Activated naive CD8-positive, alpha-beta T cell treated with anti-CD3 and anti-CD28 coated beads for 36 hours (primary cell): ENCODE measurements around the gene CORO2B. TPM values are rescaled to one million over a fixed set of nuclear protein-coding genes. Genes with fewer than 3 reads are reported as not detected.

Experiments used
- DNase-seq: peaks from one replicate; pipeline ENCODE4 v3.0.0; 2021
- H3K27ac Mint-ChIP-seq: one replicate; pipeline ENCODE4 v1.8.0; 2022; ENCODE audit warnings: mild to moderate bottlenecking, moderate library complexity, mixed read lengths
- H3K27me3 Mint-ChIP-seq: one replicate; pipeline ENCODE4 v1.8.0; 2022; ENCODE audit warnings: mild to moderate bottlenecking, mixed read lengths
- H3K36me3 Mint-ChIP-seq: one replicate; pipeline ENCODE4 v1.8.0; 2021; ENCODE audit warnings: mild to moderate bottlenecking, mixed read lengths
- H3K4me1 Mint-ChIP-seq: one replicate; pipeline ENCODE4 v1.8.0; 2021; ENCODE audit warnings: mixed read lengths
- H3K4me3 Mint-ChIP-seq: one replicate; pipeline ENCODE4 v1.8.0; 2022; ENCODE audit warnings: mild to moderate bottlenecking, moderate library complexity, mixed read lengths
- H3K9me3 Mint-ChIP-seq: one replicate; pipeline ENCODE4 v1.8.0; 2022; ENCODE audit warnings: mixed read lengths
- total RNA-seq, 2 experiments: library from RNA; stranded (reverse); gene quantifications; one replicate each; pipeline ENCODE4 v1.2.3, GENCODE V29; 2021

Gene CORO2B
- total RNA-seq, 2 experiments from 2014 or later: not detected

- no peaks in the 10 kb centered on the region for H3K9me3 Mint-ChIP-seq
- no peaks in the 10 kb centered on the region for H3K36me3 Mint-ChIP-seq
- no peak for DNase-seq
- no peaks in the 10 kb centered on the region for H3K27me3 Mint-ChIP-seq
- H3K4me3 Mint-ChIP-seq: no peak overlapping the region
- H3K4me1 Mint-ChIP-seq: no peaks in the 10 kb centered on the region
- no peak overlapping the region for H3K27ac Mint-ChIP-seq
Measured at GRCh38 chr15:68655686-68656437, 77.1 kb downstream of the CORO2B start.

- H3K27ac Mint-ChIP-seq: no peak overlapping the region
- H3K4me3 Mint-ChIP-seq: no peak overlapping the region
- no peaks in the 10 kb centered on the region for H3K4me1 Mint-ChIP-seq
- H3K9me3 Mint-ChIP-seq: no peaks in the 10 kb centered on the region
- no peaks in the 10 kb centered on the region for H3K36me3 Mint-ChIP-seq
- no peak for DNase-seq
- H3K27me3 Mint-ChIP-seq: no peaks in the 10 kb centered on the region
Measured at GRCh38 chr15:68656438-68656739, 77.6 kb downstream of the CORO2B start.

GRCh38 chr15:68658151-68658550 lies 79.4 kb downstream of the CORO2B start:
- no peak overlapping the region for H3K27ac Mint-ChIP-seq
- H3K4me3 Mint-ChIP-seq: no peak overlapping the region
- H3K9me3 Mint-ChIP-seq: no peaks in the 10 kb centered on the region
- no peaks in the 10 kb centered on the region for H3K36me3 Mint-ChIP-seq
- no peak for DNase-seq
- no peaks in the 10 kb centered on the region for H3K4me1 Mint-ChIP-seq
- no peaks in the 10 kb centered on the region for H3K27me3 Mint-ChIP-seq

GRCh38 chr15:68658641-68659358 lies 80.0 kb downstream of the CORO2B start:
- no peaks in the 10 kb centered on the region for H3K4me1 Mint-ChIP-seq
- no peaks in the 10 kb centered on the region for H3K9me3 Mint-ChIP-seq
- H3K27ac Mint-ChIP-seq: no peak overlapping the region
- H3K4me3 Mint-ChIP-seq: no peak overlapping the region
- H3K36me3 Mint-ChIP-seq: no peaks in the 10 kb centered on the region
- DNase-seq: no peak
- no peaks in the 10 kb centered on the region for H3K27me3 Mint-ChIP-seq

GRCh38 chr15:68663526-68663925 lies 84.7 kb downstream of the CORO2B start:
- DNase-seq: no peak
- Mint-ChIP-seq H3K36me3 (no peaks in the 10 kb centered on the region), H3K27ac (no peak overlapping the region), H3K27me3 (no peaks in the 10 kb centered on the region), H3K4me1 (no peaks in the 10 kb centered on the region), H3K9me3 (peaks cover 1% of the 10 kb centered on the region), H3K4me3 (no peak overlapping the region)

- no peak overlapping the region for H3K27ac Mint-ChIP-seq
- H3K27me3 Mint-ChIP-seq: no peaks in the 10 kb centered on the region
- H3K4me1 Mint-ChIP-seq: no peaks in the 10 kb centered on the region
- no peaks in the 10 kb centered on the region for H3K36me3 Mint-ChIP-seq
- no peak for DNase-seq
- peaks cover 1% of the 10 kb centered on the region for H3K9me3 Mint-ChIP-seq
- H3K4me3 Mint-ChIP-seq: no peak overlapping the region
Measured at GRCh38 chr15:68666120-68666811, 87.5 kb downstream of the CORO2B start.

GRCh38 chr15:68666812-68667450 lies 88.1 kb downstream of the CORO2B start:
- H3K27ac Mint-ChIP-seq: no peak overlapping the region
- peaks cover 1% of the 10 kb centered on the region for H3K9me3 Mint-ChIP-seq
- H3K27me3 Mint-ChIP-seq: peaks cover 3% of the 10 kb centered on the region
- no peak for DNase-seq
- H3K4me1 Mint-ChIP-seq: no peaks in the 10 kb centered on the region
- H3K4me3 Mint-ChIP-seq: no peak overlapping the region
- H3K36me3 Mint-ChIP-seq: no peaks in the 10 kb centered on the region

- Mint-ChIP-seq H3K4me3 (no peak overlapping the region), H3K27ac (no peak overlapping the region), H3K4me1 (no peaks in the 10 kb centered on the region), H3K27me3 (peaks cover 14% of the 10 kb centered on the region), H3K36me3 (no peaks in the 10 kb centered on the region), H3K9me3 (peaks cover 1% of the 10 kb centered on the region)
- no peak for DNase-seq
Measured at GRCh38 chr15:68667800-68668625, 89.2 kb downstream of the CORO2B start.

GRCh38 chr15:68668926-68669600 lies 90.3 kb downstream of the CORO2B start:
- Mint-ChIP-seq H3K4me3 (no peak overlapping the region), H3K27me3 (peaks cover 20% of the 10 kb centered on the region), H3K9me3 (peaks cover under 1% of the 10 kb centered on the region), H3K4me1 (peaks cover 3% of the 10 kb centered on the region), H3K36me3 (no peaks in the 10 kb centered on the region), H3K27ac (no peak overlapping the region)
- DNase-seq: no peak

- no peak for DNase-seq
- no peaks in the 10 kb centered on the region for H3K9me3 Mint-ChIP-seq
Measured at GRCh38 chr15:68672251-68672650, 93.5 kb downstream of the CORO2B start.

GRCh38 chr15:68672781-68673205 lies 94.0 kb downstream of the CORO2B start:
- no peaks in the 10 kb centered on the region for H3K36me3 Mint-ChIP-seq
- H3K4me1 Mint-ChIP-seq: peaks cover 5% of the 10 kb centered on the region

More at GRCh38 chr15:68672251-68672650, 93.5 kb downstream of the CORO2B start:
- peaks cover 5% of the 10 kb centered on the region for H3K4me1 Mint-ChIP-seq
- no peak overlapping the region for H3K27ac Mint-ChIP-seq
- no peaks in the 10 kb centered on the region for H3K36me3 Mint-ChIP-seq
- peaks cover 20% of the 10 kb centered on the region for H3K27me3 Mint-ChIP-seq
- no peak overlapping the region for H3K4me3 Mint-ChIP-seq

GRCh38 chr15:68674975-68675374 lies 96.2 kb downstream of the CORO2B start:
- Mint-ChIP-seq H3K4me3 (no peak overlapping the region), H3K36me3 (no peaks in the 10 kb centered on the region), H3K27ac (no peak overlapping the region), H3K27me3 (peaks cover 20% of the 10 kb centered on the region), H3K4me1 (peaks cover 5% of the 10 kb centered on the region), H3K9me3 (no peaks in the 10 kb centered on the region)
- DNase-seq: no peak

More at GRCh38 chr15:68672781-68673205, 94.0 kb downstream of the CORO2B start:
- no peak for DNase-seq
- H3K27me3 Mint-ChIP-seq: peaks cover 20% of the 10 kb centered on the region
- H3K9me3 Mint-ChIP-seq: no peaks in the 10 kb centered on the region
- no peak overlapping the region for H3K4me3 Mint-ChIP-seq
- H3K27ac Mint-ChIP-seq: no peak overlapping the region

GRCh38 chr15:68676011-68676605 lies 97.3 kb downstream of the CORO2B start:
- Mint-ChIP-seq H3K4me3 (no peak overlapping the region), H3K9me3 (no peaks in the 10 kb centered on the region), H3K36me3 (no peaks in the 10 kb centered on the region), H3K27ac (no peak overlapping the region), H3K4me1 (peaks cover 5% of the 10 kb centered on the region), H3K27me3 (peaks cover 20% of the 10 kb centered on the region)
- no peak for DNase-seq

- Mint-ChIP-seq H3K27me3 (peaks cover 17% of the 10 kb centered on the region), H3K4me1 (peaks cover 5% of the 10 kb centered on the region), H3K36me3 (no peaks in the 10 kb centered on the region), H3K27ac (no peak overlapping the region), H3K4me3 (no peak overlapping the region), H3K9me3 (no peaks in the 10 kb centered on the region)
- no peak for DNase-seq
Measured at GRCh38 chr15:68676926-68677325, 98.1 kb downstream of the CORO2B start.
